Stimulated activated CD4-positive, alpha-beta T cell treated with anti-CD3 and anti-CD28 coated beads, Interleukin-15, amount 100 ng/mL, for 24 hours (primary cell): ENCODE measurements around the gene MAPK12.

Source experiments
- DNase-seq: peaks from one replicate; pipeline ENCODE4 v3.0.0-alpha.2; 2020

The MAPK12 gene

DNA sequence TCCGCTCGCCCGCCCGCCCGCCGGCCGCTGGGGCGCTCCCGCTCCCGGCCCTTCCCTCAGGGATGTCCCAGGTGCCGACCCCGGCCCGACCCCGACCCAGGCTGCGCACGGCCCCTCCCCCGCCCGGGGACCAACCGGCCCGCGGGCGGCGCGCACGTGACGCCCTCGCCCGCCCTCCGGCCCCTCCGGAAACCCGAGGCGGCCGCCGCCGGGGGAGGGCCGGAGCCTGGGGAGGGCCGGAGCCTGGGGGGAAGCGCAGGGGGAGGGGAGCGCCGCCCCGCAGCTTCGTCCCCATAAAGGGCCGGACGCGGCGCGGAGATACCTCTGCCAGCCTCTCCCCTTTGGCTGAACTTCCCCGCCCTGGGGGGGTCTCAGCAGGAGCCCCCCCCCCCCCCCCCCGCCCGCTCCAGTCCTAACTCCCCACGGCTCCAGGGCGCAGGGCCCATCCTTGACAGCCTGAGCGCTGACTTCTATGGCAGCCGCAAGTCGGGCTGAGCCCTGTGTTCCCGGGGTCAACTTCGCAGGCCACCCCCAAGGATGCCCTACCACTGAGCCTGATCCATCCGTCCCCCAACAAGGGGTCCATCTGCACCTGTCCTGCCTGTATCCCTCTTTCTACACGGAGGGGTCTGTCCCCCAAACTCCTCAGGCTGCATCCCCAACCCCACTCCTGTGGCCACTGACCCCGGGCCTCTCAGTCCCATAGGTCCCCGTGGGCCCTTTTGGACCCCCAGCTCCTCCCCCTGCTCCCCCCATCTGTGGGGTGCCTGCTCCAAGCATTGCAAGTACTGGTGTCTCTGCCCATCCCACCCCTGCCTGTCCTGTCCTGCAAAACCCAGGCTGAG lies at the start of gene MAPK12:
MAPK12 (minus strand) TSS at position 69 of the 845 bp plus-strand sequence. CDS start 174 bp downstream, outside the sequence.
- no peak for DNase-seq

DNA sequence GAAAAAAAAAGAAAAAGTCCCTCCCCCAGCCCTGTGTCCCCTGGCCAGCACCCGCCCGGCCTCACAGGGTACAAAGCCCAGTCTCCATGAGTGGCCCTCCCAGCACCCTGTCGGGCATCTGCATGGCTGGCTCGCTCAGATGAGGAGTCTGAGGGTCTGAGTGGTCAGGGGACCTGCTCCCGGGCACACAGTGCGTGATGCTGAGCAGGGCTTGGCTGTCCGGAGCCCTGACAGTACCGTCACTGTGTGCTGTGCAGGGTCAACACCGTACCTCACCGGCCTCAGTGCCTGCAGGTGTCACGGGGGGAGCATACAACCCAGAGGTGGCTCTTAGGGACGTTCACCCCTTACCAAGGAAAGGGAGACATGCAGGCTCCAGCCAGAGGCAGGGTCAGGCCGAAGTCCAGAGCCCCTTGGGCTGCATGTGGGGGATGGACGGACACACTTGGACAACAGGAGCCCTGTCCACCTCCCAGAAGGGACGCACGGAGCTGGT lies 49.5 kb upstream of the MAPK12 start:
- DNase-seq = no peak

DNA sequence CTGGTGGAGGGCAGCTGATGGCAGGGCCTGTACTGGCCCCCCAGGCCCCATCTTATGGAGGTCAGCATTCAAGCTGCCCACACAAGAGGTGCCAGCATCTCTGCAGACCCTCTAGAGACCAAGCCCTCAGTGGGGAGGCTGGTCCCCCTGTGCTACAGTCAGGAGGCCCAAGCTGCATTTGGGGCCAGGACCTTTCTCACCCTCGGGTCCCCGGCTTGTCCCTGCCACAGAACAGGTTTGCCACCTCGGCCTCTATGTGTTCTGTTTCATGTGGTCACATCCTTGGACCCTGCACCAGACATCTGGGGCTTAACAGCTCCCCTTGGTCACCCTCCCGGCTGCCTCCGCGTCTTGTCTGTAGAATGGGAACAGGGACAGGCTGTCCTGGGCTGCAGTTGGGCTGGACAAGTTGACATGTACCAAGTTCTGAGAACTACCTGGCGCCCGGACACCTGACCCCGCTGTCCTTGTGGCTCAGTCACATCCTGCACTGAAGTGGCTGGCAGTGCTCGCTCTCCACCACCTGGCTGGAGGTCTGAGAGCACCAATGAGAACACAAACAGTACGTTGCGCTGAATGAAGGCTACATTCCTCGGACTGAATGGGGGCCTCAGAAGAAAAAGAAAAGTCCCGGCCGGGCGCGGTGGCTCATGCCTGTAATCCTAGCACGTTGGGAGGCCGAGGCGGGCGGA lies 48.7 kb upstream of the MAPK12 start:
- DNase-seq = no peak

DNA sequence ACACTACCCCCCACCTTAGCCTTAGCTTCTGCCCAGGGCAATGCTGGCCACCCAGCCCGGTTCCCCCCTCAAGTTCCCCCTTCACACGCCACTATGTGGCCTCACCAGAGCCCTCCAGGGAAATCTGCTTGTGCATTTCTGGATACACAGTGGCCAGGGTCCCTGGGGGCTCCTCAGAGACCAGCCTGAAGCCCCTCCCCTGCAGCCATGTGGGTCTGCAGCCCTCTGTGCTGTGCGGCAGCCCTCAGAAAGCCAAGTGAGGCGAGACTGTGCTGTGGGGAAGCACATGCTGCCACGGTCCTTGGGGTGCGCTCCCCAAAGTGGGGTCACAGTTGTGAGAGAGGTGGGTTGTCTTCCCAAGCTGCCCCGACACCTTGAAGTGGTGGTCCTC lies 48.1 kb upstream of the MAPK12 start:
- no peak for DNase-seq

- DNase-seq = no peak
Observed at GRCh38 chr22:50308986-50309600, 47.6 kb upstream of the MAPK12 start.

- DNase-seq = no peak
Observed at GRCh38 chr22:50308597-50308935, 47.1 kb upstream of the MAPK12 start.

- DNase-seq = no peak
Observed at GRCh38 chr22:50307890-50308596, 46.6 kb upstream of the MAPK12 start.

- DNase-seq = peak; percentile 56
Observed at GRCh38 chr22:50306753-50307749, 45.6 kb upstream of the MAPK12 start, which contains the start of gene PLXNB2. Gene PLXNB2, minus strand, starts transcription at chr22:50307646. Its CDS starts 17,062 bp downstream, at chr22:50290584.

- no peak for DNase-seq
Observed at GRCh38 chr22:50305923-50306566, 44.6 kb upstream of the MAPK12 start.

DNA sequence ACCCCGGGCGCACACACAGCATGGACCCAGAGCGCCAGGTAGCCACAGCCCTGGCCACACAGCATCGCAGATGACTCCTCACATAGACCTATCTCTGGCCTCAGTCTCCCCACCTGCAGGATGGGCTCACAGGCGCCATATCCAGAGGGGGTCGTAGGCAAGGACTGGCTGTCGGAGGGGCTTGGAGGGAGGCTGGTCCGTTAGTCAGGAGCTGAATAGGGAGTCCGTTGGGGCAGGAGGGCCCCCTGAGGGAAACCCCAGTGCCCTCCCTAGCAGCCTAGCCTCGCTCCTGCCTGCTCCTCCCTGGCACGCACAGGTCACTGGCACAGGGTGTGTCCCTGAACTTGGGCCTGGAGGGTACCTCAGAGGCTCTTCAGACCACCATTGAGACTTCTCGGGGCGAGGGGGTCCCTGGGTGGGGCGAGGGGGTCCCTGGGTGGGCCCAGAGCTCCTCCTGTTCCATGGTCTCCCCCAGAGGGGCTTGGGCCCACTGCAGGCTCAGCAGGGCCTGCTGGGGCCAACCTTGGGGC lies 44.0 kb upstream of the MAPK12 start:
- no peak for DNase-seq

DNA sequence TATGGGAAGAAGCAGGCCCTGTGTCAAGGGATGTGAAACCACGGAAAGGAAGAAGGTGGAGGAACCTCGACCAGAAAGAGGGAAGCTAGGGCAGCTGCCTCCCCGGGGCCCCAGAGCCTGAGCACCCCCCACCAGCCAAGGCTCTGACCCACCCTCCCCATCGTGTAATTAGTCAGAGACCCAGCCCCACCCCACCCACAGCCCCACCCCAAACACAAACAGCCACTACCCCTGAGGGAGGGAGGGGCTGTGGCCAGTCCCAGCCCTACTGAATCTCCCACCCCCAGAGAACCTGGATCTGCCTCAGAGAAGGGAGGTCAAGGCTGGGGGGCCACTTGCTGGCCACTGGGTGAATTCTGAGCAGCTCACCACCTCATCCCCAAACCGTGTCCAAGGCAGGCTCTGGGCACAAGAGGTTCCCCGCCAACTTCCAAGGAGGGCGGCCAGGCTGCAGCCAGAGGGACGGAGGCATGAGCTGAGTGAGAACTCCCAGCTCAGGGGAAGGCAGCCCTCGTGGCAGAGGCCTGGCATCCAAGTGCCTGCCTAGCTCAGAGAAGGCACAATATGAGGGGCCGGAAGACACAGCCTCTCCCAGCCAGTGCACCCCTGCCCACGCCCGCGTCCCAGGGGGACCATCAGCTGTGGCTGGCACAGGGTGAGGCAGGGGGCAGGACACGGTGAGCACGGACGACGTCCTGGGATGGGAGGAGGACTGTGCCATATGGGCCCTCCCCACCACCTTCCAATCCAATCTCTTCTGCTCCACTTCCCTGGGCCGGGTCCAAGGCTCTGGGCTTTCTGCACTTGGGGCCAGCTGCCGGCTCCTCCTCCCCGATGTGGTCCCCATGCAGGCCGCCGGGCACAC lies 43.3 kb upstream of the MAPK12 start:
- no peak for DNase-seq

- DNase-seq = no peak
Observed at GRCh38 chr22:50303848-50304527, 42.5 kb upstream of the MAPK12 start.

DNA sequence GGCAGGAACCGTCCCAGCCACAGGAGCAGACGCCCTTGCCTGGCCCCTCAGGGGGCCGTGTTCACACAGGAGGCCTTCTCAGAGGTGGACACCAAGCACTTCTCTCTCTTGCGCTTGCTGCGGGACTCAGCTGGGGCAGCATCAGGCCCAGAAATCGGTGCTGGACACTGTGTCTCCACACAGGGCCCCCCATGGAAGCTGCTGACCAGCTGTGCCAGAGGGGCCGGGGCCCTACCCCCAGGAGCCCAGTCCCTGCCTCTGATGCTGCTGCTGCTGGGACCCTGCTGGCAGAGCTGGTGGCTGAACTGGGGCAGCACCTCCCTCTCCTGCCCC lies 42.0 kb upstream of the MAPK12 start:
- DNase-seq = no peak

GRCh38 chr22:50302564-50302963 lies 41.1 kb upstream of the MAPK12 start:
- no peak for DNase-seq

- no peak for DNase-seq
Observed at GRCh38 chr22:50302041-50302541, 40.6 kb upstream of the MAPK12 start.

- no peak for DNase-seq
Observed at GRCh38 chr22:50301581-50301991, 40.1 kb upstream of the MAPK12 start.

GRCh38 chr22:50300620-50301257 lies 39.3 kb upstream of the MAPK12 start:
- no peak for DNase-seq

DNA sequence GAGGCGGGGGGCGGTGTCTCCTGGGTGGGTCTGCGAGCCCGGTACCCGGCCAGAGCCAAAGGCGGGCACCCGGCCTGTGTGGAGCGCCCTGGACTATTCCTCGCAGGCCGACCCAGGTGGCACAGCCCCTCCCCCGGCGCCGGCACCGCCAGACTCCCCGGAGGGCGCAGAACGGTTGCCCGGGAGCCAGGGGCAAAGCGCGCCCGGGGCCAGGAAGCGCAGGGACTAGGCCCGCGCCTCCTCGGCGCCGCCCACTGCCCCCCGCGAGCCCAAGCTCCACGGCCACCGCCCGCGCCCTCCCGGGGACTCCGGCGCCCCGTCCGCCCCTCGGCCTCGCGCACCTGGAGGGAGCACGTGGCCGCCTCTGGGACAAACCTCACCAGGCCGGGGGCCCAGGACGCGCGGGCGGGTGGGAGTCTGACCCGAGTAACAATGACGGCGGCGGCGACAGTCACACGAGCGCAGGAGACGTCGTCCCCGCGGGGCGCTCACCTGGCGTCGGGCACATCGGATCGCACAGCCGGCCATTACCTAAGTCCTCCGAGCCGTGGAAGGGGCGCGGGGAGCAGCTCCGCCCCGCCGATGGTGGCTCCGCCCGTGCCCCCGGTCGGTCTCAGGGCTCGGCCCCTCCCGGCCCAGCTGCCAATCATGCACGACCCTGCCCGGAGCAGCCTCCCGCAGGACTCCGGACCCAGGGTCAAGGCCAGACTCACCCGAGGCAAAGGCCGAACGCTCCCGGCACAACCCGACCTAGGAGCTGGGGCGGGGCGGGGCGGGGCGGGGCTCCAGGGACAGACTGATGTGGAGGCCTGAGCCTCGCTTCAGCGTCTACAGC lies 38.5 kb upstream of the MAPK12 start:
- no peak for DNase-seq
